DOHH2 (cell line): Measurements from ENCODE around the gene RTP4.

Experiments
- H3F3A ChIP-seq: fragments of 200-600 bp; sonication (generic), shearing (Covaris generic); 2 replicates; pipeline ENCODE4 v1.6.0; 2016; ENCODE audit warnings: antibody characterized with exemption, mild to moderate bottlenecking; ENCODE audit not compliant: control insufficient read depth, insufficient read depth
- H3K27ac ChIP-seq: fragments of 200-600 bp; sonication (generic); 2 replicates; pipeline ENCODE4 v1.5.1; 2014; ENCODE audit warnings: low read depth, mild to moderate bottlenecking, low read length, moderate library complexity
- H3K27me3 ChIP-seq: fragments of 200-600 bp; sonication (generic); 2 replicates; pipeline ENCODE4 v1.6.1; 2014; ENCODE audit warnings: mild to moderate bottlenecking, low read length, mixed read lengths; ENCODE audit not compliant: control insufficient read depth
- H3K36me3 ChIP-seq: fragments of 200-600 bp; sonication (generic); 2 replicates; pipeline ENCODE4 v1.6.1; 2014; ENCODE audit warnings: mild to moderate bottlenecking, low read length, moderate library complexity, mixed read lengths; ENCODE audit not compliant: control insufficient read depth
- H3K4me1 ChIP-seq: fragments of 200-600 bp; sonication (generic); 2 replicates; pipeline ENCODE4 v1.6.1; 2014; ENCODE audit warnings: mild to moderate bottlenecking, low read length, mixed read lengths; ENCODE audit not compliant: control insufficient read depth
- H3K4me2 ChIP-seq: fragments of 200-600 bp; sonication (generic); 2 replicates; pipeline ENCODE4 v1.6.0; 2014; ENCODE audit warnings: mild to moderate bottlenecking, low read length, moderate library complexity
- H3K4me3 ChIP-seq: fragments of 200-600 bp; sonication (generic); 2 replicates; pipeline ENCODE4 v1.5.1; 2014; ENCODE audit warnings: mild to moderate bottlenecking, low read length, mixed read lengths
- H3K79me2 ChIP-seq: fragments of 200-600 bp; sonication (generic); 2 replicates; pipeline ENCODE4 v1.6.1; 2014; ENCODE audit warnings: mild to moderate bottlenecking, low read length, mixed read lengths; ENCODE audit not compliant: control insufficient read depth
- H3K9me2 ChIP-seq: fragments of 200-600 bp; sonication (generic); replicated peaks from 2 replicates; pipeline ENCODE4 v1.6.1; 2014; ENCODE audit warnings: mild to moderate bottlenecking, low read length, mixed read lengths; ENCODE audit not compliant: control insufficient read depth
- H3K9me3 ChIP-seq: fragments of 200-600 bp; sonication (generic); 2 replicates; pipeline ENCODE4 v1.6.1; 2014; ENCODE audit warnings: antibody characterized with exemption, low read length, mixed read lengths; ENCODE audit not compliant: control insufficient read depth, insufficient read depth
- H4K20me1 ChIP-seq: fragments of 200-600 bp; sonication (generic); 2 replicates; pipeline ENCODE4 v1.6.0; 2014; ENCODE audit warnings: low read depth, mild to moderate bottlenecking, antibody characterized with exemption, low read length, moderate library complexity; ENCODE audit not compliant: control insufficient read depth, insufficient read depth
- CTCF ChIP-seq: fragments of 200-600 bp; sonication (generic); IDR thresholded peaks from one replicate; pipeline ENCODE4 v1.5.1; 2014; ENCODE audit warnings: antibody characterized with exemption, mild to moderate bottlenecking, low read depth, low read length; ENCODE audit not compliant: poor library complexity, severe bottlenecking
- EZH2phosphoT487 ChIP-seq: fragments of 200-600 bp; sonication (generic); IDR thresholded peaks from 2 replicates; pipeline ENCODE4 v1.6.1; 2017; ENCODE audit warnings: borderline replicate concordance, mild to moderate bottlenecking, antibody characterized with exemption, low read length, moderate library complexity, mixed read lengths

The RTP4 gene

DNA sequence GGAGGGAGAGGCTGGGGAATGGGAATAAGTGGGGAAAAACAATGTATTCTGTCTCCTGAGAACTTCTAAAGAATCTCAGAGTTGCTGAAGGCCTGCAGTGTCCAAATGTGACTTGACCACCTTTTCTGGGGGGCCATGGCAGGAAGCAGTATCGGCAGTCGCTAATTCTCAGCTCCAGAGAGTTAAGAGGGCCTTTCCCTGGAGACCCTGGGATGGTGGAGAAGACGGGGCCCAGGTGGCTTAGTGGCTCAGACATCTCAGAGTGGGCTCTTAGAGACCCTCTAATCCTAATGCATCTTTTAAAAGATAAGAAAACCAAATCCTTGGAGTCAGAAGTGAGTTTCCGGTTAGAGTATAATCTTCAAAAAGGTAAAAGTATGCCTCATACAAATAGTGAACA lies 15.1 kb downstream of the RTP4 start:
- Histone ChIP-seq H3K4me3 (no peak overlapping the region), H3K79me2 (no peaks in the 10 kb centered on the region)

GRCh38 chr3:187385296-187385695 lies 17.1 kb downstream of the RTP4 start:
- Histone ChIP-seq H3K4me2 (no peak overlapping the region), H3F3A (no peaks in the 10 kb centered on the region), H3K27ac (no peak overlapping the region), H3K4me3 (no peak overlapping the region), H3K27me3 (no peaks in the 10 kb centered on the region), H3K4me1 (no peaks in the 10 kb centered on the region), H3K79me2 (no peaks in the 10 kb centered on the region), H3K9me2 (no peaks in the 10 kb centered on the region), H3K9me3 (no peaks in the 10 kb centered on the region), H4K20me1 (no peaks in the 10 kb centered on the region), H3K36me3 (no peaks in the 10 kb centered on the region)
- TF ChIP-seq EZH2phosphoT487, result no peak

More for the DNA sequence above, 15.1 kb downstream of the RTP4 start:
- no peaks in the 10 kb centered on the region for H3K9me3 ChIP-seq
- no peaks in the 10 kb centered on the region for H3K9me2 ChIP-seq
- no peak overlapping the region for H3K4me2 ChIP-seq
- H3K36me3 ChIP-seq, result no peaks in the 10 kb centered on the region
- no peak overlapping the region for H3K27ac ChIP-seq
- H3F3A ChIP-seq, result no peaks in the 10 kb centered on the region
- no peaks in the 10 kb centered on the region for H3K4me1 ChIP-seq
- no peaks in the 10 kb centered on the region for H4K20me1 ChIP-seq
- TF ChIP-seq EZH2phosphoT487 (no peak), CTCF (no peak)
- H3K27me3 ChIP-seq, result no peaks in the 10 kb centered on the region

DNA sequence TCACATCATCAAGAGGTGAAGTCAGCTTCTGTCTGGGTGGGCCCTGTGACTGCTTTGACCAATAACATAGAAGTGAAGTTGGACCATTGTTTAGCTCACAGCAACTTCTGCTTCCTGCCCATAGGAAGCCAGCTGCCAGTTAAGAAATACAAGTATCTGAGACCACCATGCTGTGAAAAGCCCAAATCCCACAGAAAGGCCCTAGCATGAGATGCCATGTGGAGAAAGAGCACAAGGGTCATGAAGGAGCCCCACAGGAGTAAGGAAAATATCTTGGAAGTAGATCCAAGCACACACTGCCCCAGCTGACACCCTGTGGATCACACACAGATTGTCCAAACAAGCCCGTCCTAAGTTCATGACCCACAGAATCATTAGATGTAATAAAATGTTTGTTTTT lies 28.5 kb downstream of the RTP4 start:
- Histone ChIP-seq H3K27ac (no peak overlapping the region), H3K4me3 (no peak overlapping the region), H3K79me2 (no peaks in the 10 kb centered on the region)

GRCh38 chr3:187398955-187399354 lies 30.8 kb downstream of the RTP4 start:
- Histone ChIP-seq H3K4me2 (no peak overlapping the region), H3K4me1 (no peaks in the 10 kb centered on the region), H3K9me2 (no peaks in the 10 kb centered on the region), H4K20me1 (no peaks in the 10 kb centered on the region), H3K9me3 (no peaks in the 10 kb centered on the region), H3K36me3 (no peaks in the 10 kb centered on the region), H3K79me2 (no peaks in the 10 kb centered on the region), H3K4me3 (no peak overlapping the region), H3F3A (no peaks in the 10 kb centered on the region), H3K27ac (no peak overlapping the region), H3K27me3 (0 out of 2 replicates have a peak, but pooled peaks cover 6% of the 10 kb centered on the region)
- TF ChIP-seq CTCF, result no peak
- no peak for TF ChIP-seq EZH2phosphoT487

More for the DNA sequence above, 28.5 kb downstream of the RTP4 start:
- no peaks in the 10 kb centered on the region for H3F3A ChIP-seq
- H3K9me2 ChIP-seq, result no peaks in the 10 kb centered on the region
- no peaks in the 10 kb centered on the region for H3K4me1 ChIP-seq
- H3K27me3 ChIP-seq, result 0 out of 2 replicates have a peak, but pooled peaks cover 2% of the 10 kb centered on the region
- TF ChIP-seq CTCF (no peak), EZH2phosphoT487 (no peak)
- H3K9me3 ChIP-seq, result no peaks in the 10 kb centered on the region
- H3K4me2 ChIP-seq, result no peak overlapping the region
- no peaks in the 10 kb centered on the region for H4K20me1 ChIP-seq
- H3K36me3 ChIP-seq, result no peaks in the 10 kb centered on the region
